Stimulated activated CD4-positive, alpha-beta T cell treated with anti-CD3 and anti-CD28 coated beads, Interleukin-1b, Interleukin-23, amount 100 ng/mL, for 48 hours (primary cell): ENCODE results near the gene TMEM168.
"Not testable (repeated sequence)": the region's sequence is repeated elsewhere in the genome, so short reads cannot be mapped to it uniquely, and the experiment has no call there.

Experiments
- DNase-seq: peaks from one replicate; pipeline ENCODE4 v3.0.0-alpha.2; 2020

Gene TMEM168

DNA sequence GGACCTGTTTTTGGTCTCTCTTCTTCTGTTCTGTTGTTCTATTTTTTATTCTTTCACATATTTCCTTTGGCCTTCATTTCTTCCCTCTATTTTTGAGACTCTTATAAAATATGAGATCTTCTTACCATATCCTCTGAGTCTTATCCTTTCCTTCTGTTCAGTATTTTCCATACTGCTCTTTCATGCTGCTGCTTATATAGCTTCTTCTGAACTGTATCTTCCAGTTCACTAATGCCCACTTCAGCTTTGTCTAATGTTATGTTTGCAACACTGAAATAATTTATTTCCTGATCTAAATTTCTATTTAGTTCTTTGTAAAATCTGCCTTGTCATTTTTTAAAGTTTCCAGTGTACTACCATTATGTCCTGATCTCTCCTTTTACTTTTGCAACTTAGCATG, 12.8 kb downstream of the TMEM168 start:
- DNase-seq: no peak

DNA sequence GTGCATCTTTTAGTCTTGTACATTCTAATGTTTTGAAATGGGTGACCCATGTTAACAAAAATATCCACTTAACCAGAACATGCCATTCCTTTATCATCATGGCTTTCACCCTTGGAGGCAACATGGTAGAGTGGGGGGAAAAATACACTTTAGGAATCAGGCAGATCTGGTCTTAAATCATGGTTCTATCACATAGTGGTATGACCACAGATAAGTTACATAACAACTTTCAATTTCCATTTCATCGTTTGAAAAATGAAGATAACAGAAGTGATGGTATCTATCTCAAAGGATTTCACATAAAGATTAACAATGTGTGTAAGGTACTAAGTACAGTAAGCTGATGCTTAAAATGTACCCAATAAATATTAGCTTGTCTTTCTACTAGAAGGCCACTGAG, 19.0 kb downstream of the TMEM168 start:
- no peak for DNase-seq

DNA sequence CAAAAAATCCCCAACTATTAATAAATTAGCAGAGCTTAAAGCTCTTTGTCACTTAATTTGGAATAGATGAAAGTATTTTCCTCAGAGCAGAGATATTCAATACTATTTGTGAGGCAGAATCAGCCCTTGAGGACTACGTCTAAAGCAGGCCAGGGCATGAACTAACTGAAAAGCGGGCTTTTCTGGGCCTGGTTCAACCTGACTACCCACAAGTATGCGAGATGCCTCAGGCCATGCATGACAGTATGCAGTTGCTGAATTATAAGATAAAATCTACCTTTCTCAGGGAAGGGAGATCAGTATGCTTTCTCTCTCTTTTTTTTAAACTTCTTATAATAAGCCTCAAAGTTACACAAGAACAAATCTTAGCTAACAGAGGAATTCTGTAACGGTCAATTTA, 20.1 kb downstream of the TMEM168 start:
- no peak for DNase-seq

DNA sequence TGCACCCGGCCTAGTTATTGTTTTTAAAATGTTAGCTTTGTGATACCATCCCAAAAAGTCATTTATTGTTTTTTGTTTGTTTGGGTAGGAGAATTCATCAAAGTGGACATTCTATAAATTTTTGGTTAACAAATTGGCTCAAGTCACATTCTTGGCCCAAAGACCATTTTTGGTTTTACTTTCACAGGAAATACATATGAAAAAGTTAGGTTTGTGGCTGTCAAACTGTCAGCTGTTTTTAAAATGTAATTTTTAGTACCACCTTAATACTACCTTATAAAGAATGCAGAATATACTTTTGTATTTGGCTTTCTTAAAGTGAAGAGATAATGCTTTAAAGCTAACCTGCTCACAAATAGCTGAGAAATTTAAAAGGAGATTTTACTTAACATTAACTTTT, 25.1 kb downstream of the TMEM168 start:
- no peak for DNase-seq

DNA sequence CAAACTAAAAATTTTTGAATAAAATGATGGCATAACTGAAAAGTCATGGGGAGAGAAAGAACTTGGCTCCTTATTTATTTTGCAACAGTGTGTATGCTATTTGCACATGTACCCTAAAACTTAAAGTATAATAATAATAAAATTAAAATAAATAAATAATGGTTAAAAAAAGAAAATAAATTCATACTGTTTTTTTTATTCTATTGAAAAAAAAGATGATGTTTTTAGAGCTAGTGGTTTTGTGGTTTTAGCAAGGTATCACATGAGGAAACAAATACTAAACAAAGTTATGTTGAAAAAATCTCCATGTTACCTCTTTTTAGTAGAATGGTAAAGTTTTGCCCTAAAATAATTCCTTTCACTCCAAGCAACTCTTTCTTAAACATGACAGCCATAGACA, 26.2 kb downstream of the TMEM168 start:
- DNase-seq: no peak

DNA sequence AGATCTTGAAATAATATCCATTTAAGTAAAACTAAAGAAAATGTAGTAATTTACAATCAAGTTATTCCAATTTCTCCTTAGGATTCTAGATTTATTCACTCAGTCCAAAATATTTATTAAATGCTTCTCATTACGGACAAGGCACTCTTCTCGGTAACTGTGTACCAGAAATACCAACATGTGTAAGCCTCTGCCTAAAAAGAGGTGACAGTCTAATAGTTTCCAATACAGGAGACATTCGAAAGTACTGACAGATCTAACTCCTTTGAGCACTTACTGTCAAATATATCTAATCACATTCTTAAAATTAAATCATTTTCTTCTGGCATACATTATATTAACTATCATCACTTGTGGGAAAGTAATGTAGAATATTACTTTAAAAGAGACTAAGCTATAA, 26.9 kb downstream of the TMEM168 start:
- DNase-seq: no peak

DNA sequence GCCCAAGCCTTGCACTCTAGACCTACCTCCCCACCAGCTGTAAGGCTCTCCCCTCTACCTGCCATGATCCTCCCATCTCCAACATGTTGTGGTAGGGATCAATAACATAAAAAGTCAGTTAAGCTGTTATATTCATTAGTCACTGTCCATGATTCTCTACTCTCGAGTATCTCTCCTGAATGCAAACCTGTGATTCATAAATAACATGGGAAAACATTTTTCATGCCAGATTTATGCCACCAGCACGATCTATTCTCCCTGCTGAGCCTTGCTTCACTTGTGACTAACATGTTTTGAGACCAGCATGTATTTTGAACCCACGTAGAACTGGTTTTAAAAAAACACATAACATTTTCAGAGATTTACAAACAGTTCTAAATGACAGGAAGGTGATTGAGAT, 30.3 kb downstream of the TMEM168 start:
- DNase-seq: no peak

DNA sequence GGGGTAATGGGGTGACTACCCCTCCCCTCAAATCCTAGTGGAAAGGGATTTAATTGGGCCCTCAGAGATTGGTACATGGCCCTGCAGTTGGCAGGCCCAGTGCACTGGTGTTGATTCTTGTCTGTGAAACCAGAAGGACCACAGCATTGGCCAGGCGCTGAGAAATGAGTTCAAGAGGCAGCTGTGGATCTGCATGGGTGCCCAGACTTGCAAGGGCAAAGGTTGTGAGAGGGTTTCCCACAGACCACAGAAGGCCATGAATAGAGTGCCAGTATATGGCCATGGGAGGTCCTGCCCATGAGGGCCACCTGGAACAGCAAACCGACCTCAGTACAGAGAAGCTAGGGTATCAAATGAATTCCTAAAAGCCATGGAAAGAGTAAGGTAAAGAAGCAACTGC, 32.9 kb downstream of the TMEM168 start:
- DNase-seq: no peak

DNA sequence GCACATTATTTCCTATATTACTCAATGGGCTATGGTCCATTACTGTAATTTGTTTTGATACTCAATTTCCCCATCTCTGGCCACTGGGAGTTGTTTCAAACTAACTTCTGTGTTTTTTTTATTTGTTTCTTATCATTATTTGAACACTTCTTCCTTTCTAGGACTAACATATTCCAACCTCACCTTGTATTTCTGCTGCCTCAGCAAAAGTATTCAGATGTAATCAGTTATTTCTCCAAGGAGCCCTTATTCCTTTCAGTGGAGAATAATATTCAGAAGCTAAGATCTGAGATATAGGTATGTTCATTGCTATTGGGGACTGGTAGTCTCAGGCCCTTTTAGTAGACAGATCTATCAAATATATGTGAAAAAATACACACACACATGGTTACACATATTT, 36.9 kb downstream of the TMEM168 start:
- DNase-seq: no peak

DNA sequence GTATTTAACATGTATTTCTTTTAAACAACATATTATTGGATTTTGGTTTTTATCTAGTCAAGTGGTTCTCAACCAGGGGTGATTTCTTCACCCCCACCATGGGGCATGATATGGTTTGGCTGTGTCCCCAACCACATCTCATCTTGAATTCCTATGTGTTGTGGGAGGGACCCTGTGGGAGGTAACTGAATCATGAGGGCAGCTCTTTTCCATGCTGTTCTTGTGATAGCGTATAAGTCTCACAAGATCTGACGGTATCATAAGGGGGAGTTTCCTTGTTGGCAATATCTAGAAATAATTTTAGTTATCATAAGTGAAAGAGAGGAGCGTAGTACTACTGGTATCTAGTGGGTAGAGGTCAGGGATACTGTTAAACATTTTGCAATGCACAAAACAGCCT, 37.6 kb downstream of the TMEM168 start:
- DNase-seq: no peak

DNA sequence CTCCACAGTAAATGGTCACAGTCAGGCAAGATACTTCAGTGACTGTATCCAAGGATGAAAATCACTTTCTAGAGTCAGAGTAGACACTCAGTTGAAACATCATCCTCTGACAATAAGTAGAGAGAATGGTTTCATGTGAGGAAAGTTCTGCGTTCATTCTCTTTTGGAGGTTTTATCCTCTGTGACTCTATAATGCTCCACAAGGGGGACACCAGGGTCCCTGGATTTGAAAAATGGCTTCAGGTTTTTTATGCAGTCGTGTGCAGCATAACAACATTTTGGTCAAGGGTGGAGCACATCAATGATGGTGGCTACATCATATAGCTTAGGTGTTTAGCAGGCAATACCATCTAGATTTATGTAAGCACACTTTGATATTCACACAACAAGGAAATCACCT, 40.4 kb downstream of the TMEM168 start:
- DNase-seq: no peak

DNA sequence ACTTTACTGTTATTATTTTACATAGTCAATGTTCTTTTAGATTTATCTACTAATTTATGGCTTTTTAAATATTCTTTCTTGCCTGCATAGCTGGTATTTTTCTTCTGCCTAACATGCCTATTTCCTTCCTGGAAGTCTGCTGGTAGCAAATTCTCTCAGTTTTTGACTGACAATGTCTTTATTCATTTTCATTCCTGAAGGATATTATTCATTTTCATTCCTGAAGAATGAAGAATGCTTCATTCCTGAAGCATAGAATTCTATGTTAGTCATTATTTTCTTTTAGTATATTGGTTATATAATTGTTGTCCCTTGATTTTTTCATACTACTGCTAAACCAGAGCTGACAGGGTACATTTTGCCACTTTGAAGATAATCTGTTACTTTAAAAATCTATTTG, 41.8 kb downstream of the TMEM168 start:
- no peak for DNase-seq

DNA sequence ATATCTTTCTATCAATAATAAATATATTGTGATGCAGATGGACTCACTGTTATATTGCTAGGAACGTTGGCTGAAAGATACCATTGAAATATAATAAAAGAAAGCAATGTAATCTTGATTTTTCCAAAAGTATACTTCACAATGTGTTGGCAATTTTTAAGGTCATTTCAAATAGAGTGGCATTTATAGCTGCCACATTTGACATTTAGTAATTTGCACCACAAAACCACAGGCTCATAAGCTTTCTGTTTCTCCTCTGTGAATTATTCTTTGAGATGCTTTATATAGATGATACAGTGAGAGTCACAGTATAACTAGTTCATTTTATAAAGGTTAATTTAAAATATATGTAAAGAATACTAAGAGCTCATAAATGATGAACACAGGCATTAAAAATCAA, 44.6 kb downstream of the TMEM168 start:
- DNase-seq: no peak

DNA sequence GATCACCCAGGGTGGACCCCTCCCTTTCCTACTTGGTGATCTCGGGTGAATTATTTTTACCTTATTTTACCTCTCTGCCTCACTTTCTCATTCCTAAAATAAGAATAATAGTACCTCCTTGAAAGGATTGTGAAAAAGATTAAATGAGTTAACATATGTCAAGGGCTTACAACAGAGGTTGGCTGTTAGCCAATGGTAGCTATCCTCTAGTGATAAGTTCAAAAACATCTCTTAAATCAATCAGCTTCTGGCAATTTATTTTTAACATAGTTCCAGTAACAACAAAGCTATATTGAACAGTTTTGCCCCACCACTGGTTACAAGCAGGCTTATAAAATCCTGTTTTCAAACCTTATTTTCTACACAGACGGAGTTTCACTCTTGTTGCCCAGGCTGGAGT, 45.4 kb downstream of the TMEM168 start:
- DNase-seq: no peak

DNA sequence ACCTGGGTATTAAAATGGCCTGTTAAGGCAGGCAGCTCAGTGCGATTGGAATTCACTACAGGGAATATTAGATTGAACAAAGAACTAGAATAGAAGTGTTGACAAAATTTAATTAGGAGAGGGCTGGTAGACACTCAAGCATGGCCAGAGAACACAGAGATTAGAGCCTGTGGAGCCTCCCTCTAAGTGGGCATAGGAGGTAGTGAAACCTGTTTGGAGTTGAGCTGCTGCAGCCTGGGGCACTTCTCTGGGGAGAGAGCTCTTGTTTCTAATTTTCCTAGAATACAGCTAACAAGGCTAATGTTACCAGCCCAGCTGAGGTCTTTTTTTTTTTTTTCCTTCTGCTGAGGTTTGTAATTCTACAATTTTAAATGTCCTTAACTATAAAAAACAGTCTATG, 46.4 kb downstream of the TMEM168 start:
- DNase-seq: no peak

DNA sequence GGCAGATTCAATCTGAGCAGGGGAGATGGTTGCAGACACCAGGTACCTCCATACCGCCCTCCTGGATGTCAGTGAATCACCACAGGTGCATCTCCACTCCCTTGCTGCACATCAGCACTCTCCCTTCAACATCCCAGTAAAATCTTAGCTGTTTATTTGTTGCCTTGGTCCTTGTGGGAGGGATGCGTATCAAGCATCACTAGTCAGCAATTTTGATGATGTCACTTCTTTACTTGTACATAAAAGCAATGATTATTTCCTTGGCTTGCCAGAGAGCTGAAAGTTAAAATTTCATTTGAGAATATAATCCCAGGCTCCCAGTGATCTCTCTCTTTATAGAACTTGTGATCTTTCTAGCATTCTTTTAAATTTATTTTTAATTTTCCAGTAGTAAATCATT, 49.5 kb downstream of the TMEM168 start:
- DNase-seq: no peak

DNA sequence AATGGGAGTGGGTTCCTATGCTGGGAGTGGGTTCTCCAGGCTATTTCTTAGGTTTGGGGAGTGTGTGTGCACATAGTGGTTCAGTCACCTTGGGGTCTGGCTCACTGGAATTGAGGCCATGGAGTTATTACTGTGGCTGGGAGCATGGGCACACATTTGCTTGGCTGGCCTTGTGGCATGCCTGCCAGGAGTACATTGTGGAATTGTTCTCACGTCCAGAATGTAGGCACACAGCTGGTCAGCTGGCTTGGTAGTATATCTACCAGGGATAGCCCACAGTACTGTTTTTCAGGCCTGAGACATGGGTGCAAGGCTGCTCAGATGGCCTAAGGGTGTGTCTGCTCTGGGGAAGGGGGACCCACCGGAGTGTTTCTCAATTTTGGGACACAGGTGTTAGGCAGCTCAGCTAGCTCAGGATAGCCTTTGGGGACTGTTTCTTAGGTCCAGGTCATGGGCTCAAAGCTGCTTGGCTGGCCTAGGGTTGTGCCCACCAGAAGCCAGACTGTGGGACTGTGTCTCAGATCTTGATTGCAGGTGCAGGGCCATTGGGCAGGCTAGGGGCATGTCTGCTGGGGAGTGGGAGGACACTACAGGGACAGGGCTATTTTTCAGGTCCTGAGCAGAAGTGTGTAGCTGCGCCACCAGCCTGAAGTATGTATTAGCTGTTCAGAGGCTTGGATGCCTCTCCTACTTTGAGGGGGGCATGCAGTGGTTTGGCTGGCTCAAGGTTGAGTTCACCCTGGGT, 50.6 kb downstream of the TMEM168 start:
- DNase-seq: no peak

DNA sequence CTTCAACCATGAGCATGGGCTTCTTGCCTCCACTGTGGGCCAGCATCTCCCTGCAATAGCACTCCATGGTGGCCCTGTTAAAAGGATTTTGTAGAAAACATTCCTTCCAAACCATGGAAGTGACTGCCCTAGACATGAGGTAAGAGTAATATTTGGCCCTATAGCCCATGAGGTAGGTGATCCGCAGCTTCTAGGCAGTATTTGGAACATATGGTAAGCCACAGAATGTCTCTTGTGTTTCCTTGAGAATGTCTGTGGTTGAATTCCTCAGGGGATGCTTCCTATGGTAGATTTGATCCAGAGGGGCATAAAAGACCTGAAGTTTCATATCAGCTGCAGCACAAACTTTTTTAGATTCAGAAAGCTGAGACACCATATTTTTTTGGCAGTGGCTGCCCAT, 54.9 kb downstream of the TMEM168 start:
- no peak for DNase-seq

DNA sequence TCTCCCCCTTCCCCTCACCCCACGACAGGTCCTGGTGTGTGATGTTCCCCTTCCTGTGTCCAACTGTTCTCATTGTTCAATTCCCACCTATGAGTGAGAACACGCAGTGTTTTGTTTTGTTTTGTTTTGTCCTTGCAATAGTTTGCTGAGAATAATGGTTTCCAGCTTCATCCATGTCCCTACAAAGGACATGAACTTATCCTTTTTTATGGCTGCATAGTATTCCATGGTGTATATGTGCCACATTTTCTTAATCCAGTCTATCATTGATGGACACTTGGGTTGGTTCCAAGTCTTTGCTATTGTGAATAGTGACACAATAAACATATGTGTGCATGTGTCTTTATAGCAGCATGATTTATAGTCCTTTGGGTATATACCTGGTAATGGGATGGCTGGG, 58.9 kb downstream of the TMEM168 start:
- DNase-seq: not testable (repeated sequence)

DNA sequence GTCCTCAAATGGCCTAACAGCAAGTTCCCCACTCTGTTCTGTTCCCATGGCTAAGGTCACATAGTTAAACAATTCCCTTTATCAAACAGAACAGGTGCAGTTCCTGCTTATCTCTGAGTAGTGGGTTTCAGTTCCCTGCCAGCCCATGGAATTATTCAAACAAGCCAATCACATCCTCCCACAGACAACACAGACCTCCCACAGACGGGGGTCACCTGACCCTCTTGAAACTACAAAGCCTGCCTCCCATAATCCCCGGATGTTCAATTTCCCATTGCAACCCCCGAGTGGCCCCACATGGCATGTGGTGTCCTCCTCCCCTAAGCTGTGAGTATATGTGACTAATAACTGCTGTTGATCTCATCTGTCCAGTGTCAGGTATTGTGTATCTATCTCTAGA, 64.1 kb downstream of the TMEM168 start:
- DNase-seq: no peak

DNA sequence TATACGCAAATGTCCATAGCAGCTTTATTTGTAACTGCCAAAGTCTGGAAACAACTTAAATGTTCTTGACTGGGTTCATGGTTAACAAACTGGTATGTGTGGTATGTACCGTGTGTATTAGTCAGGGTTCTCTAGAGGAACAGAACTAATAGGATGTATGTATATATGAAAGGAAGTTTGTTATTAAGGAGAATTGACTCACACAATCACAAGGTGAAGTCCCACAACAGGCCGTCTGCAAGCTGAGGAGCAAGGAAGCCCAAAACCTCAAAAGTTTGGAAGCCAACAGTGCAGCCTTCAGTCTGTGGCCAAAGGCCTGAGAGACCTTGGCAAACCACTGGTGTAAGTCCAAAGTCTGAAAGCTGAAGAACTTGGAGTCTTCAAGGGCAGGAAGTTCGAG, 66.8 kb downstream of the TMEM168 start:
- DNase-seq: no peak

DNA sequence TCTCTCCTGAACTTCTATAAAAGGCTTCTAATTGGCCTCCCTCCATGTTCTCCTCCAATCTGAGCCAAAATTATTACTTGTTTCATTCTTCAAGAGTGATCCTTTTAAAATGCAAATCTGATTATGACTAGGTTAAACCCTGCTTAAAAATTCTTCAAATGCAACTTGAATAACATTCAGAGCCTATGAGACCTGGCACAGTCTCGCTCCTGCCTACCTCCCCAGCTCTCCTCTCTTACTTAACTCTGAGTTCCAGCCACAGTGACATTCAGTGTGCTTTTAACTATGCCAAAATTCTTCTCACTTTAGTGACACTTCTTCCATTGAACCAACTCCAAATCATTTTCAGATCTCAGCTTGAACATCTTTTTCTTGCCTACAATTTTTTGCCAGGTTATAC, 68.8 kb downstream of the TMEM168 start:
- DNase-seq: no peak

DNA sequence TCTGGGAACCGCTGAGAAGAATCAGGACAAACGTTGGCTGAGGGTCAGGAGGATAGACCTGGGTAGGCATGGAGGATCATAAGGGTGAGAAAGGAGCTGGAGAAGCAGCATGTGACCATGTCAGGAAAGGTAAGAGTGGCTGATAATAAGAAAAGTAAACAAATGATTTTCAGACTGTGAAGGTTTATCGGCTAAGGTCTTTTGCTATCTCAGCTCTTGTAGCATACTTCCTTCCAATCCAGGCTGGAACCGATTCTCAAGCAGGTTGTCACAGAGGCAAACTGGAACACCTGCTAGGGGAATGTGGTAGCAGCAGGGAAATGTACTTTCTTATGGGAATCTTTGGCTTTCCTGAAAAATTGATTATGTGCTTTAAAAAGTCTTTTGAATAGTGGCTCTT, 74.7 kb downstream of the TMEM168 start:
- DNase-seq: no peak

DNA sequence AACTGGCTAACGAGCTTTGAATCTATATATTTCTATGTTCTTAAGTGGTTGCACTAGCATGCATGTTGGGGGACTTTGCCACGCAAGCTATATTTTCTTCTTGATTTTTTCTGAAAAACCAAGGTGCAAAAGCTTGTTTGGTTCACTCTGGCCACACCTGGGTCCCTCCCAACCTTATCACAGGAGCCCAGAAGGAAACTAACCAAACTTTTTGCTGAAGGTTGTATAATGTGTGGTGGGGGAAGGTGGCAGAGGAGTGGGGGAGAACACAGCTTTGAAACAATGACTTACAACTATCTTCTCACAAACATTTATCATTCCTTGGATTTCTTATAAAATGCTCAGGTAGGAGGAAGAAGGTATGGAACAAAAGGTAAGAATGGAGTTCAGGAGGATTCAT, 75.3 kb downstream of the TMEM168 start:
- no peak for DNase-seq
